ENCODE data around the gene PRR5. TPM values are rescaled to one million over a fixed set of nuclear protein-coding genes. Genes with fewer than 3 reads are reported as not detected.

PRR5 gene
- total RNA-seq, 1 donor from 2014 or later, result 9.6 TPM

DNA sequence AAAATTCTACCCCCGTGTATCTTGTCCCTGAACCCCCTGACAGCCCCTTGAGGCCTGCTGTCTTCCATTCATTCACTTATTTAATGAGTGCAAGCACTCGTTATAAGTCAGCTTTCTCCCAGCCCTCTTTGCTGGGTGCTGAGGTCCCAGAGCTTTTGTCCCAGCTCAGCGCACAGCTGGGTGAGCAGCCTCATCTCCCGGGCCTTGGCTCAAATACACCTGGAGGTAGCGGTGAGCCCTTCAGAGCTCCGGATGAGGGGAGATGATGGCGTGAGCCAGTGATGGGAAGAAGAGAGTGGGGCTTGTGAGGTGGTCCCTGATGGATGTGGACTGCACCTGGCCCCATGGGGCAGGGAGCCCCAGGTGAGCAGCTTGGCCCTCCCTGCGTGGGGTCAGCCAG lies 32.3 kb downstream of the PRR5 start:
- DNase-seq (no peak), ATAC-seq (no peak)
- no peaks in the 10 kb centered on the region for H3K36me3 ChIP-seq
- H3K27me3 ChIP-seq (ENCODE audit: low read depth), result peaks cover 5% of the 10 kb centered on the region
- no peak overlapping the region for H3K4me3 ChIP-seq
- no peaks in the 10 kb centered on the region for H3K9me3 ChIP-seq
- H3K27ac ChIP-seq, result no peak overlapping the region
- TF ChIP-seq, protein P1, sequence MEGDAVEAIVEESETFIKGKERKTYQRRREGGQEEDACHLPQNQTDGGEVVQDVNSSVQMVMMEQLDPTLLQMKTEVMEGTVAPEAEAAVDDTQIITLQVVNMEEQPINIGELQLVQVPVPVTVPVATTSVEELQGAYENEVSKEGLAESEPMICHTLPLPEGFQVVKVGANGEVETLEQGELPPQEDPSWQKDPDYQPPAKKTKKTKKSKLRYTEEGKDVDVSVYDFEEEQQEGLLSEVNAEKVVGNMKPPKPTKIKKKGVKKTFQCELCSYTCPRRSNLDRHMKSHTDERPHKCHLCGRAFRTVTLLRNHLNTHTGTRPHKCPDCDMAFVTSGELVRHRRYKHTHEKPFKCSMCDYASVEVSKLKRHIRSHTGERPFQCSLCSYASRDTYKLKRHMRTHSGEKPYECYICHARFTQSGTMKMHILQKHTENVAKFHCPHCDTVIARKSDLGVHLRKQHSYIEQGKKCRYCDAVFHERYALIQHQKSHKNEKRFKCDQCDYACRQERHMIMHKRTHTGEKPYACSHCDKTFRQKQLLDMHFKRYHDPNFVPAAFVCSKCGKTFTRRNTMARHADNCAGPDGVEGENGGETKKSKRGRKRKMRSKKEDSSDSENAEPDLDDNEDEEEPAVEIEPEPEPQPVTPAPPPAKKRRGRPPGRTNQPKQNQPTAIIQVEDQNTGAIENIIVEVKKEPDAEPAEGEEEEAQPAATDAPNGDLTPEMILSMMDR (IDR thresholded peaks at IDR 0.05), result no peak
- intact Hi-C loops (cut with DNase I), result no loop called here
- peaks cover 18% of the 10 kb centered on the region for H3K4me1 ChIP-seq

DNA sequence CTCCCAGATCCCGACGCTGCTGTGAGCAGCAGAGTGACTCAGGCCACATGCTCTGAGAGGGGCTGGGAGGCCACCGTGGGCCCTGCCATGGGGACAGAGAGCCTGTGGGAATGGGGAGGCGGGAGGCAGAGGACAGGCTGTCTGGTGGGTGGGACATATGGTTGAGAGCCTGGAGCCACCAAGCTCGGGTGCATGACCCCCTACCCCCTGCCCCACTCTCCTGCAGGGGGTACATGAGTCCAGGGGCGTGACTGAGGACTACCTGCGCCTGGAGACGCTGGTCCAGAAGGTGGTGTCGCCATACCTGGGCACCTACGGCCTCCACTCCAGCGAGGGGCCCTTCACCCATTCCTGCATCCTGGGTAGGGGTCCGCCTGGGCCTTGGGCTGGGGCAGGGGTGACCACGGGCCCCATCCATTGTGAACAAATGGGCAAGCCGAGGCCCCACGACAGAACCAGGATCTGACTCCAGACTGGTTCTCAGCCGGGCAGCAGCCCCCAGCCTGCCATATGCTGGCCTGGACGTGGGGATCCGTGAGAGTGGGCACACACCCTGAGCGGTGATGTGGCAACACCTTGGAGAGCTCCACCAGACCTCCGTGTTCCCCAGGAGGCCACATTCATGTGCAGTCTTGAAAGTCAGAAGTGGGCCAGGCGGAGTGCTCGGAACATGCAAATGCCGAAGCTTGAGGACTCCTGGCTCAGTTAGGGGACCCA lies 33.0 kb downstream of the PRR5 start:
- no peak overlapping the region for H3K4me3 ChIP-seq
- TF ChIP-seq, protein P1 (IDR thresholded peaks at IDR 0.05), result no peak
- no peaks in the 10 kb centered on the region for H3K36me3 ChIP-seq
- peaks cover 15% of the 10 kb centered on the region for H3K4me1 ChIP-seq
- intact Hi-C loops (cut with DNase I), result no loop called here
- ATAC-seq (no peak), DNase-seq (no peak)
- peaks cover 5% of the 10 kb centered on the region for H3K27me3 ChIP-seq (ENCODE audit: low read depth)
- no peak overlapping the region for H3K27ac ChIP-seq
- H3K9me3 ChIP-seq, result no peaks in the 10 kb centered on the region

DNA sequence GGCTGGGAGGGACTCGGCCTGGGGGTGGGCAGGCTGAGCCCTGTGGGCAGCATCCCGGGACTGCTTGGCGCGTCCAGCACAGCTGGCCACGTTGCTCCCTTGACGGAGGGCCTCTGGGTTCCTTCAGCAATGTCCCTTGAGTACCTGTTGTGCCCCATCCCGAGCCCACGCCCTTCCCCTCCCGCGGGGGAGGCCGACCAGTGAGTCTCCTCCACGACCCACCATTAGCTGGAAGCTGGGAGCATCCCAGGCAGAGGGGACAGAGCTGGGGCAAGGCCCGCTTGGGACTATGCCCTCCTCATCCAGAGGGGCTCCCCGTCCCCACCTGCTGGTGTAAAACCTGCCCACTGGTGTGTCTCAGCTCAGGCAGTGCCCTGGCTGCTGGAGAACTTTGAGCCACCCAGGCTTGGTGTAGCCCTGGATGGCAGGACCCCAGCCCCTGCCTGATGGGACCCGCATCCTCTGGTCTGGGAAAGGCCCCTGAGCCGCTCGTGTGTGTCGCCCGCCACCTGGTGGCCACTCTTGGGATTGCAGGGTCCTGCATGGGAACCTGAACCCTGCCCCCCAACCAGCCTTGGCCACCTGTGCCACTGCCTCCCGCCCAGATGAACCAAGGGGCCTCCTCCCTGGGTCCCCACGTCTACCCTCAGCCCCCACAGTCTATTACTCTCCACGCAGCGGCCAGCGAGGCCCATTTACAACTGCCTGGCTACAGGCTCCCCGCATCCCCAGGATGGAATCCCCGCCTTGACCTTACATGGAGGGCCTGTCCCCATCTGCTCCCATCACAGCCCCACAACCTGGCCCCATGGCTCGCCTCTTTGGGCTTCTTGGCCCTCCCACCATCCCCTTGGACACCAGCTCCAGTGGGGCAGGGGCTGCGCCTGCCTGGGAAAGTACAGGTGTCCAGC lies 33.8 kb downstream of the PRR5 start:
- Histone ChIP-seq H3K4me1 (peaks cover 15% of the 10 kb centered on the region), H3K27ac (no peak overlapping the region), H3K4me3 (no peak overlapping the region), H3K36me3 (no peaks in the 10 kb centered on the region), H3K27me3 (ENCODE audit: low read depth) (peaks cover 5% of the 10 kb centered on the region), H3K9me3 (no peaks in the 10 kb centered on the region)
- ATAC-seq (peak; percentile 64 to 75), DNase-seq (peak; percentile 86)
- TF ChIP-seq, protein P1 (IDR thresholded peaks at IDR 0.05), result peak; percentile 99
- intact Hi-C loops (cut with DNase I), result no loop called here

DNA sequence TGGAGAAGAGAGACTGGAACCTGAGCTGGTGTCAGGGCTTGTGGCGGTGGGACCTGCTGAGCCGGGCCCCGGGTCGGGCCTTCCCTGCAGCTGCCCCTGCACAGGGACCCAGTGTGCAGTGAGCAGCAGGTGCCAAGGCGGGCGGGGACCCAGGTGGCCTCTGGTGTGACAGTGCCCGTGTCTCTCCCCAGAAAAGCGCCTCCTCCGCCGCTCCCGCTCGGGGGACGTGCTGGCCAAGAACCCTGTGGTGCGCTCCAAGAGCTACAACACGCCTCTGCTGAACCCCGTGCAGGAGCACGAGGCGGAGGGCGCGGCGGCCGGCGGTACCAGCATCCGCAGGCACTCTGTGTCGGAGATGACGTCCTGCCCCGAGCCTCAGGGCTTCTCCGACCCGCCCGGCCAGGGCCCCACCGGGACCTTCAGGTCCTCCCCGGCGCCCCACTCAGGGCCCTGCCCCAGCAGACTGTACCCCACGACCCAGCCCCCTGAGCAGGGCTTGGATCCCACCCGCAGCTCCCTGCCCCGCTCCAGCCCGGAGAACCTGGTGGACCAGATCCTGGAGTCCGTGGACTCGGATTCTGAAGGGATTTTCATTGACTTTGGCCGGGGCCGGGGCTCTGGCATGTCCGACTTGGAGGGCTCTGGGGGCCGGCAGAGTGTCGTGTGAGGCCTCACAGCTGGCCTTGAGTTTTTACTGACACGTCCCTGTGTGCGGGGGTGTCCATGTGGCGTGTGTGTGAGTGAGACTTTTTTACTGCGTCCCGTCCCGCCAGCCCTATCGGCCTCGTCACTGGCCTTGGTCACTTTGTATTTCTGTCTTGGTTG lies 34.8 kb downstream of the PRR5 start:
- ATAC-seq (no peak), DNase-seq (no peak)
- Histone ChIP-seq H3K27ac (no peak overlapping the region), H3K4me1 (peaks cover 15% of the 10 kb centered on the region), H3K9me3 (no peaks in the 10 kb centered on the region), H3K27me3 (ENCODE audit: low read depth) (peaks cover 5% of the 10 kb centered on the region), H3K36me3 (no peaks in the 10 kb centered on the region), H3K4me3 (no peak overlapping the region)
- TF ChIP-seq, protein P1 (IDR thresholded peaks at IDR 0.05), result no peak
- intact Hi-C loops (cut with DNase I), result no loop called here

Measured in lower lobe of right lung (tissue), 2 donors.